Stromal cell of bone marrow (primary cell): ENCODE measurements around the gene CHM.
"Not testable (repeated sequence)": the region's sequence is repeated elsewhere in the genome, so short reads cannot be mapped to it uniquely, and the experiment has no call there.

Experiments
- DNase-seq: peaks from one replicate; pipeline ENCODE4 v3.0.0-alpha.2; 2012; ENCODE audit warnings: low read depth

The CHM gene

DNA sequence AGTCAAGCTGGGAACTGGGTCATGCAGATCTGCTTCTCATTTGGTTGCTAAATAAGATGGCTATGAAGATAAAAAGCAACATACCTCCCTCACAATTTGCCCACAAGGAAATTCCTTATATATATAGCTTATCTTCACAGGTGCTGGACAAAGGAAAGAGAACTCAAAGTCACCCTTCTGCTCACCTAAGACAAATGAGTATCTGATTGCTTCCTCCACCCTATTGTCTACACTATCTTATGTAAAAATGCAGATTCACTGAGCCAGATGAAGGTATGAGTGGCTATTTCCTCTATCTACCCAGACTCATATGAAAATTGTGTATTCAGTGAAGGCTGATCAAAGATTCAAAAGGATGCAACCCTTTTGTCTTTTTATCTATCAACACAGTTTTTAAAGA is 50.8 kb downstream of the CHM start:
- no peak for DNase-seq

DNA sequence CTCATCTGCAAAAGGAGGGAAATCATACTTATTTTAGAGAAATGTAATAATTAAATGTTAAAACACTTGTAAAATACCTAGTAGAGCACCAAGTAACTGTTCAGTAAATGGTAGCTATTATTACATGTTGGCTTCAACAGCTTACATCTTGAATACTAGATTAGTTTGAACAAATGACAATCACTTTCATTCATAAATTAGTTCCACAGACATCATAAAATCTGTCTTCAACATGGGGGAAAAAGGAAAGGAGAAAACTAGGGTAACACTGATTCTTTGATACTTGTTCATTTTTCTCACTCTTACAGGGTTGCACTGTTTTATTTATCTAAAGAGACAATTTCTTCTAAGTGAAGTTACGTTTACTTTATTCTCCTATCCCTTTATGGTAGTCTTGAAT is 51.7 kb downstream of the CHM start:
- DNase-seq: no peak

DNA sequence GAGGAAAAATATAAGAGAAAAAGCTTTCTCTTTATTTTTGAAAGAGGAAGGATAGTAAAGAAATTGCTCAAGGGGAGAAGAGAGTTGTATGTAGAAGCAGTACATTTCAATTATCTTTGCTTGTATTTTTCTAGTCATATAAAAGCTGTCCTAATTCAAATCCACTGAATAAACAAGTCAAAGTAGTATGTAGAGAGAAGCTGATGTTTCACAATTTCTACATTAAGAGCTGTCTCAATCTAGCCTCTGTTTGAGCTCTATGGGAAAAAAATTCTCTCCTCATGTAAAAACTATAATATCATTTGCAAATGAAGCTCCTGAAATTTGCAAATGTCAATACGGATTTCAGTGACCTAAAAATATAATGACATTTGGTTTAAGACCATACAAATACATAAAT is 52.6 kb downstream of the CHM start:
- no peak for DNase-seq

DNA sequence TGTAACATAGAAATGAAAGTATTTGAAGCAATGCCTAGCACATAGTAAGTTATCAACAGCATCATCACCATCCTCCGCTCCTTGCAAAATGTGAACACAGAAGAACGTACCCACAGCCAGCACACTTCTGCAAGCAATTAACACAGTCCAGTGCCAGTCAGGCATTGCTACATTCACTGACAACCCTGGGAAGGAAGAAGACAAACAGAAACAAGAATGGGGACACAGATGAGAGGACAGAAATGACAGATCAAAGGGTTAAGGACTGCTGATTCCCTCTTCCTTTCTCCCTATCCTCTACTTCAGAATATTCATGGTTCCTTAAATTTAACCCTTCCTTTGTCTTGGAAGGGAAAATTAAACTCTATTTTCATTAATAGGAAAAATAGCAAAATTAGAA is 53.1 kb downstream of the CHM start:
- DNase-seq: no peak

DNA sequence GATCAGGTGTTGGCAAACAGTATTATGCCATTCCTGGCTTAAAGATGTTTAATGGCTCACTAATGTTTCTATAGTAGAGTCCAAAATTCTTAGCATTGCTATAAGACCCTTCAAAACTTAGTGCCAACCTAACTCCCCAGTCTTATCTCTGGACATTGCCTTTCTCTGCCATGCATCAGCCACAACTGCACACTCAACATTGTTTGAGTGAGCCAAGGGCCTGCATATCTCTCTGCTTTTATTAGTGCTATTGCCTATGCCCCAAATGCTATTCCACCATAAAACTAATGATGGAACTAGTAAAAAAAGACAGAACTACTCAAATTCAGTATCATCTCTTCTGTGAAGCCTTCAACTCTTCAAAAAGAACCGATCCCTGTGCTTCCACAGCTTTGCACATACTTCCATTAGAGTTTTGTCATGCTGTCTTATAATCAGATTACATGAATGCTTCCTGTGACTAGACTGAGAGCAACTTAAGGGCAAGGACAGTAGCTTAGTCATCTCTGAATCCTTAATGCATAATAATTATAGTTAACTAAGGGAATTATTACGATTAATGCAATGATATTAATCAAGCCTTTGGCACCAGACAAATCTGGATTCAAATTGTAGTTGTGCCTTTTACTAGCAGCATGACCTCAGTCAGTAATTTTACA is 53.7 kb downstream of the CHM start:
- DNase-seq: no peak

DNA sequence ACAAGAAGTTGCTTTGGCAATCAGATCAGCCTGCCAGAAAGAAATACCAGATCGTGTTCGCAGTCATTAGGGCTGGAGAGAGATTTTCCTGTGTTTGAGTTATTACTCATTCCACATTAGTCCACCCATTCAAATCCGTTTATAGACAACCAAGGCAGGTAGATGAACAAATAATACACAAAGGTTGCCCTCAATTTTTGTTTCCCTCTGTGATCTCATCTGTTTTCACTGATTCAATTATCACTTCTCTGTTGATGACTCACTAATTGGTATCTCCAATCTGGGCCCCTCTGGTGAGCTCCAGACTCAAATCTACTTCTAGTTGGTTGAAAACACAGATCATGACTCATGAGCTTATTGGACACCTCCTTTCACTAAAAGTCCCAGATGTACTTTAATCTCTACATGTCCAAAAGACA is 54.5 kb downstream of the CHM start:
- peak; percentile 13 for DNase-seq

DNA sequence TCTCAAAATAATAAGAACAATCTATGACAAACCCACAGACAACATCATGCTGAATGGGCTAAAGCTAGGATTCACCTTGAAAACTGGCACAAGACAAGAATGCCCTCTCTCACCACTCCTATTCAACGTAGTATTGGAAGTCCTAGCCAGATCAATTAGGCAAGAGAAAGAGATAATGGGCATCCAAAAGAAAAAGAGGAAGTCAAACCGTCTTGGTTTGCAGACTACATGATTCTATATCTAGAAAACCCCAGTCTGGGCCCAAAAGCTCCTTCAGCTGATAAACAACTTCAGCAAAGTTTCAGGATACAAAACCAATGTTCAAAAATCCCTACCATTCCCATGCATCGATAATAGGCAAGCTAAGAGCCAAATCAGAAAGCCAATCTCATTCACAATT is 59.0 kb downstream of the CHM start:
- no peak for DNase-seq

DNA sequence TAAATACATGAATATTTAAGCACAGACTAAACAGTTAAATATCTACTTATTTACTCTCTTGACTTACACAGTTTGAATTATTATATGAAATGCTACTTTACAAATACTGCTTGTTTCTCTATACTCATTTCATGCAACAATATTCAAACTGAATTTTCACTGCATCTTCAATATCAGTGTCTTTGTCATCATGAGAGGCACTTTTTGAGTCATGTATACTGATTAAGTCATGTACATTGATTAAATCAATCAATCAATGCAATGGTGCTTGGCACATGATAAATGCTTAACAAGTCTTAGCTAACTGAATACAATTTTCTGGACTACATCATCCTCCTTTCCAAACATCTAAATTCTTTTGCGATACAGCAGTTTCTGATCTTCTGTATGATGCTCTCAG is 67.1 kb downstream of the CHM start:
- no peak for DNase-seq

DNA sequence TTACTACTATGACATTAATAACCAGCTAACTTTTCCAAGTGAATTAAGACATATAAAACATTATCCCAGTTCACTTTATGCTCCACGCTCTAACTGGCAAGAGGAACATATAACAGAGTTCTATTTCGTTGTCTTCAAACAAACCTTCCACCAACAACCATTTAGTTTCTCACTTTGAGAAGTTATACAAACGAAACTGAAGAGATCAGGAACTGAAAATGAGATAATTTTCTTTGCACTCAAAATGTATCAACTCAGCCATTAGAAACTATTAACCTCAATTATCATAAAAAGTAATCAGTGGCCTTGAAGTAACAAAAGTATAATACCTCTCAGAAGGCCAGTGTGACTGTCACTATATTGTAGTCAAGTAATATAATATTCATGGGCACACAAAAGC is 70.1 kb downstream of the CHM start:
- no peak for DNase-seq

DNA sequence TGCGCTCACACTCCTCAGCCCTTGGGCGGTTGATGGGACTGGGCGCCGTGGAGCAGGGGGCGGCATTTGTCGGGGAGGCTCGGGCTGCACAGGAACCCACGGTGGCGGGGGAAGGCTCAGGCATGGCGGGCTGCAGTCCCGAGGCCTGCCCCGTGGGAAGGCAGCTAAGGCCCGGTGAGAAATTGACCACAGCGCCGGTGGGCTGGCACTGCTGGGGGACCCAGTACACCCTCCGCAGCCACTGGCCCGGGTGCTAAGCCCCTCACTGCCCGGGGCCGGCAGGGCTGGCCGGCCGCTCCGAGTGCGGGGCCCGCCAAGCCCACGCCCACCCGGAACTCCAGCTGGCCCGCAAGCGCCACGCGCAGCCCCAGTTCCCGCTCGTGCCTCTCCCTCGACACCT is 75.0 kb downstream of the CHM start:
- not testable (repeated sequence) for DNase-seq

DNA sequence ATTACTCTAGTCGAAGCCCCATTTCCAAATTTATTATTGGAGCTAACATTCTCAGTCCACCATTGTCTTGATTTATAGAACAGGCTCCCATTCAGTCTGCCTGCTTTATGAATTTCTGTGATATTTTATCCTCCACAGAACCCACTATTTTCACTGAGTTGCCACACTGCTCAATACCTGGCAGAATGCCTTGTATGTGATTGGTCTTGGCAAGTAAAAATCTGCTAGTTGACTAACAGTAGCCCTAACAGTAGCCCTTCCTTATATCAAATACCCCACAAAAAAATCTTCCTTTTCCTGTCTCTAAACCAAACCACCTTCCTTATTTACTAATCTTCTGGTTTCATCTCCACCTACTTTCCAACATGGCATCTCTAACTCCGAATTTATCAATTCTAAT is 82.6 kb downstream of the CHM start:
- DNase-seq: peak; percentile 9

DNA sequence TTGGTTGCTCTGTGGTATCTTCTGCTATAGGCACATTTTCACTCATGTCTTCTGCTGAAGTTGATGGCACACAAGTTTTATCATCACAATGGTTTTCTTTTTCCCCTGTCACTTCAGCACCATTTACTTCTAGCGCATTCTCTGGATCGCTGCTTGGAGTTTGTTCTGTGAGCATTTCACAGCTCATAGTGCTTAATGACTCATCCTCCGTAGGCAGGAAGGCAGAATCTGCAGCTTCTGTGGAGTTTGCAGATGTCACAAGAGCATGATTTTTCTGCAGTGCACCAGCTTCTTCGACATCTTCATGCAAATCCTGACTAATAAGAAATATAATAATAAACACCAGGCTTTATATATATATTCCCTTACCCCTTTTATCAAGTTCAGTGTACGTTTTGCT is 83.6 kb downstream of the CHM start:
- peak; percentile 33 for DNase-seq

DNA sequence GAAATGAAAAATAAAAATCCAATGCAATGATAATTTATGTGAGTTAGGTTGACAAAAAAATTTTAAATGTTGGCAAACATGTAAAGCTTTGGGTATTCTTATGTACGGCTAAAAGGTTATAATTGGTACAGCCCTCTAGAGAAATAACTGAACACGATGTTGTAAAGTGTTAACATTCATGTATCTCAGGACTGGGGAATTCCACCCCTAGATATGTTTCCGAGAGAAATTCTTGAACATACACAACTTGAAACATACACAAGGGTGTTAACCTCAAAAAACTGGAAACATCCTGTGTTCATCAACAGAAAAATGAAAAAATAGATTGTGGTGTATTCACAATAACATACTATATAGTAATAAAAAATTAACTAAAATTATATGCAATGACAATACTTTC is 91.8 kb downstream of the CHM start:
- no peak for DNase-seq

DNA sequence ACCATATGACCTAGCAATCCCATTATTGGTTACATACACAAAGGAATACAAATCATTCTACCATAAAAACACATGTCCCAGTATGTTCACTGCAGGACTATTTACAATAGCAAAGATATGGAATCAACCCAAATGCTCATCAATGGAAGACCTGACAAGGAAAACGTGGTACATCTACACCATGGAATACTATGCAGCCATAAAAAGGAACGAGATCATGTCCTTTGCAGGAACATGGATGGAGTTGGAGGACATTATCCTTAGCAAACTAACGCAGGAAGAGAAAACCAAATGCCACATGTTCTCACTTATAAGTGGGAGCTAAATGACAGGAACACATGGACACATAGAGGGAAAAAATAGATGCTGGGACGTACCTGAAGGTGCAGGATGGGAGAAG is 102.6 kb downstream of the CHM start:
- not testable (repeated sequence) for DNase-seq

DNA sequence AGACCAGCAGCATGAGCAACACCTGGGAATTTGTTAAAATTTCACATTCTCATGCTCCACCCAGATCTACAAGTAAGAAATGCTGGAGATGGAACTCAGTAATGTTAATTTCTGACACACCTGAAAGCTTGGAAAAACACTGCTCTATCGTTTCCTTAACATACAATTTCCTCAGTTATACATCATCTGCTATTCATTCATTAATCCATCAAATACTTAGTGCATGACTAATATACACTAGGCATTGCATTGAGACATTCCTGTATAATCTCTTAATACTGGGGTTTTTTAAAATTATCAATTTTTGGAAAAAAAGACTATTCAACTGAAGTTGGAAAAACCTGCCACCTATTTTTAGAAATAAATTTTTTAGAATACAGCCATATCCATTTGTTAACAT is 106.1 kb downstream of the CHM start:
- DNase-seq: no peak

DNA sequence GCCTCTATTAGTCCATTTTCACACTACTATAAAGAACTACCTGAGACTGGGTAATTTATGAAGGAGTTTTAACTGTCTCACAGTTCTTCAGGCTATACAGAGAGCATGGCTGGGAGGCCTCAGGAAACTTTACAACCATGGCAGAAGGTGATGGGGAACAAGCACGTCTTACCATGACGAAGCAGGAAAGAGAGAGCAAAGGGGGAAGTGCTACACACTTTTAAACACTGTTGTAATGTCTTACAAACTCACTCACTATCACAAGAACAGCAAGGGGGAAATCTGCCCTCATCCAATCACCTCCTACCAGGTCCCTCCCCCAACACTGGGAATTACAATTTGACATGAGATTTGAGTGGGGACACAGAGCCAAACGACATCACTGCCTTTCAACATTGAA is 107.4 kb downstream of the CHM start:
- DNase-seq: not testable (repeated sequence)

DNA sequence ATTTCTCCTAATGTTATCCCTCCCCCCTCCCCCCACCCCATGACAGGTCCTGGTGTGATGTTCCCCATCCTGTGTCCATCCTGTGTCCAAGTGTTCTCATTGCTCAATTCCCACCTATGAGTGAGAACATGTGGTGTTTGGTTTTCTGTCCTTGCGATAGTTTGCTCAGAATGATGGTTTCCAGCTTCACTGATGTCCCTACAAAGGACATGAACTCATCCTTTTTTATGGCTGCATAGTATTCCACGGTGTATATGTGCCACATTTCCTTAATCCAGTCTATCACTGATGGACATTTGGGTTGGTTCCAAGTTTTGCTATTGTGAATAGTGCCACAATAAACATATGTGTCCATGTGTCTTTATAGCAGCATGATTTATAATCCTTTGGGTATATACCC is 113.0 kb downstream of the CHM start:
- not testable (repeated sequence) for DNase-seq

DNA sequence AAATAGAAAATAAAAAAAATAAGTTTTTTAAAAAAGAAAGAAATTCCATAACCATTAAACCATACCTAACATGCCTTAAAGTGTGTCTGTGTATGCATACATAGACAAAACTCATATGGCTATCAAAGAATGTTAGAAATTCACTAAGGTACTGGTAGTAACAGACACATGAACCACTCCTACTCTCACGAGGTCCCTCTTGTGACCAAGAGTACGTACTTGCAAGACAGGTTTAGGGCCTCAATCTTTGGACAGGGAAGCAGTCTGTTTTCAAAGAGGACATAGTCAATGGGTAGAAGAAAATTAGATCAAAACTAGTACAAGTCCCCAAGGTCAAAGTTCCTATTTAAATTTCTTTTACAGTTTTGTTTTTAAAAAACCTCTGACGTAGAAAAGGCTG is 117.3 kb downstream of the CHM start:
- no peak for DNase-seq

DNA sequence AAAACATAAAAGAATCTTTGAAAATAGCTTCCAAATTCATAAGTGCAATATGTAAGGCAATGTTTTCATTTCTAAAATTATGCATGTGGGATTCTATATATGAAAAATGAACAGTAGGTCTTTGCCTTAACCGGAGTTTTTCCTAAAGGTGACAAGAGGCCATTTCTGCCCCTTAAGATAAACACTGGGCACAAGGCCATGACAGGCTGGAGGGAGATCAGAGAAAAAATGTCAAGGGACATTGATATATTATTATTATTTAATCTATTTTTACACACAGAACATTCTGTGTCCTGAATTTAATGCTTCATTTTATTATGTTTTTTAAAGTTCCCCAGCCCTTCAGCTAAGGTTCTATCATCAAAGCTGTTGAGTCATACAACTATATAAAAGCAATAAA is 118.8 kb downstream of the CHM start:
- DNase-seq: no peak

DNA sequence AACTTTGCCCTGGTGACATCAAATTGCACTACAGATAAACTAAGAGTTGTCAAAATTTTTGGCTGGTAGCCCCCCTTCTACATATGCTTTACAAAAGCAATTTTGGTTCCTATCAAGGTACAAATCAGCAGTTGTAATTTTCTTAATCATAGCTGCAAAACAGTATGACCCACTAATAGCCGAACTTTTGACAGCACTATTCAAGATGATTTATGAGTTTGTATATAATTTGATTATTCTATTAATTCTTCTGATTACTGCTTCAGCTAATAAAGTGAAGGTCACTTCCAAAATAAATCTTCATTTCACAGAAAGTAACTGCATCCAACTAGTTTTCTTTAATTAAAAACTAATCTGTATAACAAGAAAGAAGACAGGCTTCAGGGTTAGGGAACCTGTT is 119.6 kb downstream of the CHM start:
- no peak for DNase-seq

DNA sequence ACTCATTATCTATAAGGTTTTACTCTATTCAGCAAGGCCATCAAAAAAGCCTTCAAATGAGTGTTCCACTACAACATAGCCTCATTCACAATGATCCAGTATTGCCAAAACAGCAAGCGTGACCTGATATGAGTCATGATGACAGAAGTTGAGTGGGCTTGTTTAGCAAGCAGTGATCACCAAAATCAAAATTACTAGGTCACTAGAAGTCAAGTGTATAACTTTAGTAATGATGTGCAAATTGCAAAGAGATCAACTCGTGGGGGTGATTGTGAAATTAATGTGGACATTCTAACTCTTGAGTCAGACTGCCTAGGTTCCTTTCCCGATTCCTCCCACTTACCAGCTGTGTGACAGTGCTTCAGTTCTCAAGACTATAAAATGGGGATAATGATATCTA is 124.5 kb downstream of the CHM start:
- peak; percentile 69 for DNase-seq

DNA sequence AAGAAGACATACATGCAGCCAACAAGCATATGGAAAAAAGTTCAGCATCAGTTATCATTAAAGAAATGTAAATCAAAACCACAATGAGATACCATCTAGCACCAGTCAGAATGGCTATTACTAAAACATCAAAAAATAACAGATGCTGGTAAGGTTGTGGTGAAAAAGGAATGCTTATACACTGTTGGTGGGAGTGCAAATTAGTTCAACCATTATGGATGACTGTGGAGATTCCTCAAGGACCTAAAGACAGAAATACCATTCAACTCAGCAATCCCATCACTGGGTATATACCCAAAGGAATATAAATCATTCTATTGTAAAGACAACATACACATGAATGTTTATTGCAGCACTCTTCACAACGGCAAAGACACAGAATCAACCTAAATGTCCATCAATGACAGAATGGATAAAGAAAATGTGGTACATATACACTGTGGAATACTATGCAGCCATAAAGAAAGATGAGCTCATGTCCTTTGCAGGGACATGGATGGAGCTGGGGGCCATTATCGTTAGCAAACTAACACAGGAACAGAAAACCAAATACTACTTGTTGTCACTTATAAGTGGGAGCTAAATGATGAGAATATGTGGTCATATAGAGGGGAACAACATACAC is 130.6 kb downstream of the CHM start:
- DNase-seq: not testable (repeated sequence)

DNA sequence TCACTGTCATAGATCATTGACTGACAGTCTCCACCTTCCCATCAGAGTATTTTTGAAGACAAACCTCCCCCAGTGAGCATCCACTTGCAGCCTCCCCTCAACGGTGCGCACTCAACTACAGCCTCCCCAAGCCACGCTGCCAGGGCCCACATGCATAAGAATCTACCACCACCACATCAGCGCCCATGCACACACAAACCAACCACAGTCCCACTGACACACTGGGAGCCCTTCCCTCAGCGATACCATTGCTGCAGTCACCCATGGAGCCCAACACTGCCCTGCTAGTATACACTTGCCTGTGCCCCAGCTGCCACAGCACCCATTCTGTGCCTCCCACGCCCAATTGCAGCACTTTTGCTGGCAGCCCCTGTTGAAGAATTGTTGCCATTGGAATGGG is 132.9 kb downstream of the CHM start:
- DNase-seq: no peak

DNA sequence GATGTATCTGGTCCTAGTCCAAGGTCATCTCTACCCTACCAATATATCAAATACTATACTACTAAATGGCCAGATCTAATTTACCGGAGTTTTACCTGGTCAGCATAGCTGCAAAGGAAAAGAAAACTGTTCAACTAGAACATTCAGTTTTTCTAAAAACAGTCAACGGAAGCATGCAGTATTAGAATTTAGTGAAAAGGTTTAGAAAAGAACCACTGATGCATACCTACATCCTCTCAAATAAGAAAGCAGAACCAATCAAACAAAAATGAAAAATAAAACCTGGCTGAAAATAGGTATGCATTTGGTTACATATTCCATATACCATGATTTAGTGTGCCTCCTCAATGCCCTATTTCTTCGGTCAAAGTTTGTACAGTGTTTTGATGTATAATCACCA is 140.0 kb downstream of the CHM start:
- no peak for DNase-seq
